ENCODE results near the gene CLMN.
"Not testable (repeated sequence)": the region's sequence is repeated elsewhere in the genome, so short reads cannot be mapped to it uniquely, and the experiment has no call there.

CLMN gene

DNA sequence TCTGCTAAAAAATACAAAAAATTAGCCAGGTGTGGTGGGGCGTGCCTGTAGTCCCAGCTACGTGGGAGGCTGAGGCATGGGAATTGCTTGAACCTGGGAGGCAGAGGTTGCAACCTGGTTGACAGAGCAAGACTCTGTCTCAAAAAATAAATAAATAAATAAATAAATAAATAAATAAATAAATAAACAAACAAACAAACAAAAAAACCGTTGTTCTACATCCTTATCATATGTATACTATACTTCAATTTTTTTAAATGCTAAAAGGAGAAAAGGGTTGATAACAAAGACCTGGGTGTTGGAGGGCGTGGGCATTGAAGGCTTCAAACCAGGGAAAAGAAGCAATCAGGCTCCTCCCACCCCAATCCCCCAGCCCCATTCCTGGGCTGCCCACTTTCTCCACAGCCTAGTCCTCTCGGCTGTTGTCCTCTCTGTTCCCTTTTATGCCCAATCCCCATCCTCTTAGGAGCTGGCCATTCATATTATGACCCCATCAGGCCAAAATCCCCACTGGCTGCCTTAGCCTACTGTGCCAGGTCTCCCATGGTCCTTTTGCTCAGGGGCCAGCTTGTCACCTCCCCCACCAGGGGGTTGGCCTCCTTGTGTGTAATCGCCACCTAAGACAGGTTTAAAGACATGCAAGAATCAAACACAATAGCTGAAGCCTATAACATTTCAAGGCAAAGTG lies 30.2 kb downstream of the CLMN start:
- no peak for DNase-seq (ENCODE audit: low read depth in 2 of 3, low spot score in 2 of 3)

DNA sequence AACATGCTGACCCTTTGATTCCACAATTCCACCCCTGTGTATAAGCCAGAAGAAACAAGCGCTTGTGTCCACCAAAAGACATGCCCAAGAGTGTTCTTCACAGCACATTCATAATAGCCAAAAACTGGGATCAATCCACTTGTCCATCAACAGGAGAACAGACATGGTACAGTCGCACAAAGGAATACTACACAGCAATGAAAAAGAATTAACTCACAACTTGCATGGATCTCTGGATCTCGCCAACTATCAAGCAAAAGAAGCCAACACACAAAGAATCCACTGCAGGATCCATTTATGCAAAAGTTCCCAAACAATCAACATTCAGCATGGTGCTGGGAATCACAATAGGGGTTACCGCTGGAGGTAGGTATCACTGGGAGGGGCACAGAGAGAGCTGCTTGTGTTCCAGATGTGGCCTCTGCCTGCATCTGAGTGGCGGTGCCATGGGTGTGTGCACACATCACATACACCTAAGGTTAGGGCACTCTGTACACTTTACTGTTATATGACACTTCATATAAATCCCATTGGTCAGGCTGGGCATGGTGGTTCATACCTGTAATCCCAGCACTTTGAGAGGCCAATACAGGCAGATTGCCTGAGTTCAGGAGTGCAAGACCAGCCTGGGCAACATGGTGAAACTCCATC lies 30.9 kb downstream of the CLMN start:
- no peak for DNase-seq (ENCODE audit: low read depth in 2 of 3, low spot score in 2 of 3)

DNA sequence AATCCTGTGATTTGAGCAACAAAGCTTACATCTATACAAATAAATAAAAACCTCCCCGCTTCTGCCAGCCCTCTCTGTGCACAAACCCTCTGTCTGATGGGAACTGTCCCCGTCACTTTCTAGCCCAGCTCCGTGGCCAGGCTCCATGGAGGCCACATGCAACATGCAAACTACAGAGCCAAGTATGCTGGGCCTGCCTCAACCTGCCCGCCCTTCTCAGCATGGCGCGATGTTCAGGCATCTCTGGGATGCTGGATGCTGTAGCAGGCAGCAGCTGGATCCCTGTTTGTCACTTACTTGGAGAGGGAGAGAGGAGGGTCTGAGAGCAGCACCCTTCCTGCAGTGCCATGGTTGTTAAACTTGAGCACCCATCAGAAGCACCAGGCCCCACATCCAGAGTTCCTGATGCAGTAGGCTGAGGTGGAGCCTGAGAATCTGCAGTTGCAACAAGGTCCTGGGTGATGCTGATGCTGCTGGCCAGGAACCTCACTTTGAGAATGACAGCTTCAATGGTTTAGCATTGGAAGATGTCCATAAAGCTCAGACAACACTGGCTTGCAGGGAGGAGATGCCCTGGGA lies 32.4 kb downstream of the CLMN start:
- DNase-seq (ENCODE audit: low read depth in 2 of 3, low spot score in 2 of 3), result no peak

DNA sequence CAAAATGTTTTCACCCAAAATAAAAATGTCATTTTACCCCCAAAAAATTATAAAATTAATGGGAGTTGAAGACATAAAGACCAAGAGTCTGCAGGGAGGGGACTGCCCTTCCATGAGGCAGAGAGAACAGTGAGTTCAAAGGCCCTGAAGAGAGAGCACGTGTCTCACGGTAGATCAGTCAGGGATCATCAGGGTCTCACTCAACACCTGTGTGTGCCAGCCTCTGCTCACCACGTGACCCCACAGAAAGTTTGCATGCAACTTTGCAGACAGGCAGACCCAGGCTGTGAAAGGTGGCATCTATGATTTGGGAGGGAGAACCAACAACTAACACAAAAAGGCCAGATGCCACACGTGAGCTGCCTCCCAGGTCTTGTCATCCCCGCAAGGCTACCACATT lies 33.1 kb downstream of the CLMN start:
- DNase-seq (ENCODE audit: low read depth in 2 of 3, low spot score in 2 of 3), result no peak

DNA sequence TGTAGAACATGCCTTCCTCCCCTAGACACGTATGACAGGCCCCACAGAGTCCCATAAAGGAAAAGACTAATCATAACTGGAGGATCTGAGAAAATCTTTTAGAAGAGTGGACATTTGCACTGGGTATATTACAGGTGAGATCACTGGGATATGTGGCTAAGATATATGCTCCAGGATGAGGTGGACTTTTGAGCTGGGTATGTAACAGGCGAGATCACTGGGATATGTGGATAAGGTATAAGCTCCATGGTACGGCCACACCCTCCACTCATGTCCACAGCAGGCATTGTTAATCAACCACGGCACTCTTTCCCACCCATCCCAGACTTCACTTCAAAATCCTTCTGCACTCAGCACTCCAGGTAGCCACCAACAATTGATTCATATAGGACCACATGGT lies 34.1 kb downstream of the CLMN start:
- no peak for DNase-seq (ENCODE audit: low read depth in 2 of 3, low spot score in 2 of 3)

DNA sequence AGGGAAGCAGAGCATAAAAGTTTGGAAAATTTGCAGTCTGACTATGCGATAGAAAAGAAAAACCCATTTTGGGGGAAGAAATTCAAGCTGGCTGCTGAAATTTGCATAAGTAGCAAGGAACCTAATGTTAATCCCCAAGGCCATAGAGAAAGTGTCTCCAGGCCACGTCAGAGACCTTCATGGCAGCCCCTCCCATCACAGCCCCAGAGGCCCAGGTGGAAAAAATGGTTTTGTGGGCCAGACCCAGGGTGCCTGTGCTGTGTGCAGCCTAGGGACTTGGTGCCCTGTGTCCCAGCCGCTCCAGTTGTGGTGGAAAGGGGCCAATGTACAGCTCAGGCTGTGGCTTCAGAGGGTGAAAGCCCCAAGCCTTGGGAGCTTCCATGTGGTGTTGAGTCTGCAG lies 35.9 kb downstream of the CLMN start:
- DNase-seq (ENCODE audit: low read depth in 2 of 3, low spot score in 2 of 3), result not testable (repeated sequence)

DNA sequence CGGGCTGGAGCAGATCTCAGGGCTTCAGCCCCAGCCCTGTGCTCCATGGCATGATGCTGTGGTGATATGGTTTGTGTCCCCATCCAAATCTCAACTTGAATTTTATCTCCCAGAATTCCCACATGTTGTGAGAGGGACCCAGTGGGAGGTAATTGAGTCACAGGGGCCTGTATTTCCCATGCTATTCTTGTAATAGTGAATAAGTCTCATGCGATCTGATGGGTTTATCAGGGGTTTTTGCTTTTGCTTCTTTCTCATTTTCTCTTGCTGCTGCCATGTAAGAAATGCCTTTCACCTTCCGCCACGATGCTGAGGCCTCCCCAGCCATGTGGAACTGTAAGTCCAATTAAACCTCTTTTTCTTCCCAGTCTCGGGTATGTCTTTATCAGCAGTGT lies 36.7 kb downstream of the CLMN start:
- not testable (repeated sequence) for DNase-seq (ENCODE audit: low read depth in 2 of 3, low spot score in 2 of 3)

DNA sequence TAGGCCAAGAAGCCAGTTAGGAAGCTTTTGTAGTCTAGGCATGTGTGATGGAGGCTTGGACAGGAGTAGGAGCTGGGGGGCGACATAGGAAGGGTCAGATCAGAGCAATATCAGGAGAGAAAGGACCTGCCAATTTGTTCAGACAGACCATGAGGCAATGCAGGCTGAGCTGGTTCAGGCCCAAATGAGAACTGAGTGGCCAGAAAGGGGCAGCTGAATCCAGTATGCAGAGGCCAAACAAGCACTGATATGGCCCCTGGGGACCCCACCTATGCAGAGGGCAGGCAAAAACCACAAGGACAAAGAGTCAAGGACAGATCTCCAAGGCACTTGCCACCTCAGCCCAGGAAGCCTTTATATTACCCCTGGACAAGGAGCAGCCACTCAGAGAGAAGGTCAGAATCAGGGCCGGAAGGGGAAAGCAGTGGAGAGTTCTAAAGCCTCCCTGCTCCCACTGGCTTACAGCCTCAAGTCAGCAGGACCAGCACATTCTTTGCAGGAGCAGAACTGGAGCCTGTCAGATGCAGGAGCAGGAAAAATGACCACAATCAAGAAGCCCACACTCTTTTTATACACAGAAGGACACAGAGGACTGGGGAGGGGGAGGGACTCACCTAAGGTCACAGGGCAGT lies 37.2 kb downstream of the CLMN start:
- no peak for DNase-seq (ENCODE audit: low read depth in 2 of 3, low spot score in 2 of 3)

DNA sequence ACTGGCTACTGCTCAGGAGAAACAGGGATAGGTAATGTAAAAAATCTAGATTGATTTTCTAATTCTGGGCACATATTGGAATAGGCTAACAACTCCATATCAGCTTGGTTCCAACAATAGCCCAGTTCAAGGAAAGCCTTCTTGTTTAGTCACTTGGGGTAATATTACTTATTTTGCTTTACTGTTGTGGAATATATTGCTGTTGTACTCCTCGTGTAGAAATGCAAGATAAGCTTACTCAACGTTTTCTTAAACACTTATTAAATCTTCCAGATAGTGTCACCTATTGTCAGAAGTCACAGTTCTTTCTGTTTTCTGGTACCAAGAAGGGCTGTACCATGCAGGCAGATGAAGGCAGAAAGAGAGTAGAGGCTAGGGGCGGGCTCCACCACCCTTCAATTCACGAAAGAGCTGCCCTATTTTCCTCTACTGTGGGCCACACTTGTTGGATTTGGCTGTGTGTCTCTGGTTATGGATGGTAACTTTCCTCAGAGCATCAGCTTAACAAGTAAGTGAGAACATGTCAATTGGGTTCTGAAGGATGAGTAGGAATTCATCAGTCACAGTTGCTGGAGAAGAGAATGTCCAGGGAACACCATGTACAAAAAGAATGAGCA lies 38.0 kb downstream of the CLMN start:
- no peak for DNase-seq (ENCODE audit: low read depth in 2 of 3, low spot score in 2 of 3)

DNA sequence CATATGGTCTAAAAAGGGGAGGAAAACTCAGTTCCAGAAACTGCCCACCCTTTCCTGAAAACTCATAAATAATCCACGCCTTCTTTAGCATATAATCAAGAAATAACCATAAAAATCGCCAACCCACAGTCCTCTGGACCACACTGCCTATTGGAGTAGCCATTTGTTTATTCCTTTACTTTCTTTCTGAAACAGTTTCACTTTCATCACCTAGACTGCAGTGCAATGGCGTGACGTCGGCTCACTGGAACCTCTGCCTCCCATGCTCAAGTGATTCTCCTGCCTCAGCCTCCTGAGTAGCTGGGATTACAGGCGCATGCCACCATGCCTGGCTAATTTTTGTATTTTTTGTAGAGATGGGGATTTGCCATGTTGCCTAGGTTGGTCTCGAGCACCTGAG lies 44.2 kb downstream of the CLMN start:
- DNase-seq (ENCODE audit: low read depth in 2 of 3, low spot score in 2 of 3), result no peak

DNA sequence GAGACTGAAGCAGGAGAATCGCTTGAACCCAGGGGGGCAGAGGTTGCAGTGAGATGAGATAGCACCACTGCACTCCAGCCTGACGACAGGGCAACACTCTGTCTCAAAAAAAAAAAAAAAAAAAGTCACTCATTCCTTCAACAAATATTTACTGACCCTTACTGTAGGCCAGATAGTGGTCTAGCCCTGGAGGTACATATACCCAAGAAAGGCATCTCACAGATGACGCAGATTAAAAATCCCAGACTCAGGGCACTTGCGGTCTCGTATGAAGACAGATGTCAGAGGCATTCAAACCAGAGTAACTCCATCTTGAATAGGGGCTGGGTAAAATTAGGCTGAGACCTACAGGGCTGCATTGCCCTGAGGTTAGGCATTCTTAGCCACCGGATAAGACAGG lies 44.8 kb downstream of the CLMN start:
- DNase-seq (ENCODE audit: low read depth in 2 of 3, low spot score in 2 of 3), result no peak

DNA sequence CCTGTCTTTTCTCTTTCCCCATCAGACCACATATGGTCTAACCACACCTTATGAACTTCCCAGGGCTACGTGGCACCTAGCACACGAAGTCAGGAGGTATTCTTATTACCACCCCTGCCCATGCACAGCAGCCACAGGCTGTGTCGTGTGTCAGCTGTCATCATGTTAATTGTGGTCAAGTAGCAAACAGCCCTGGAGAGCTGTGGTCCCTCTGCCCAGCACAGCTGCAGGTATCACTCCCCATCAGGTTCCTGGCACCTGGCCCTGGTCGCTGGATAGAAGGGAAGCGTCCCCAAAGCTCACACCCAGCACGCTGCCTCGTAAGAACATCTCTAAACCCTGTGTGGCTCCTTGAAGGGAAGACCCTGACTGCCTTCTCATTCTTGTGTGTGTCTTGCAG lies 45.4 kb downstream of the CLMN start:
- DNase-seq (ENCODE audit: low read depth in 2 of 3, low spot score in 2 of 3), result no peak

DNA sequence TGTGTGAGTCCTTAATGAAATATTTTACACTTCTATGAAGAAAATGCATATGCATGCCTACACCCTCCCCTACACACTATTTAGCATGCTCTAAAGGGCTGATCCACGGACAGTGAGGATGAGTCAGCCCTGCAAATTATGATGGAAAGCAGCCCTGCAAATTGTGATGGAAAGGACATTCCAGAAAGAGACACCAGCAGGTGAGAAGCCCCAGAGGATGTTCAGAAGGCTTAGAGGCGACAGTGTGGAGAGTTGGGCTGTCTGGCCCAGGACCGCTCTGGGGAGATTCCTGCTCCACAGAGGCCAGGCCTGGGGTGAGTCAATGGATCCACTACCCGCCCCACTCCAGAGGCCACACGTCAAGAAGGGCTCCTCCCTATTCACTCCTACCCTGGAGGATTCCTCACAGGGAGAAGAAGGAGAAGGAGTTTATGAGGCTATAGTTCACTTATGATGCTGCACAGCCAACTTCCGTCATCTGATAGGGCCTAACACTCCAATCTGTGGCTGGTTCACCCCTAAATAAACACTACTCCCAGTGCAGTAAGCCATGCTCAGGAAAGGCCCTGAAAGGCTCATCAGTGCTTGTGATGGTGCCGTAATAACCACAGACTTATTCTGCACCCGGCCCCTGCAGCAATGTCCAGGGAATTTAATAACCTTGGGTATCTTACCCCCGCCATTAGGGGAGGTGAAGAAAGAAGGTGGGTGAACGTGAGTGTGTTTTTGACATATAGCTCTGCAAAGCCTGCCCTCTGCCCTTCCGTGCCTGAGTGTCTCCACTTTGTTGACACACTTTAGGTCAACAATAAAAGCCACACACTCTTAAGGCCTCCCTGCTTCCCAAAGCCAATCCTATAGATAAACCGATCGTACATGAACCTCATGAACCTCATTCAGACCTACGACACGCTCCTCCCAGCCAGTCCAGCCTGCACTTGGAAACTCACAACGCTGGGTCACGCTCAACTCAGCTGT lies 46.4 kb downstream of the CLMN start:
- no peak for DNase-seq (ENCODE audit: low read depth in 2 of 3, low spot score in 2 of 3)

DNA sequence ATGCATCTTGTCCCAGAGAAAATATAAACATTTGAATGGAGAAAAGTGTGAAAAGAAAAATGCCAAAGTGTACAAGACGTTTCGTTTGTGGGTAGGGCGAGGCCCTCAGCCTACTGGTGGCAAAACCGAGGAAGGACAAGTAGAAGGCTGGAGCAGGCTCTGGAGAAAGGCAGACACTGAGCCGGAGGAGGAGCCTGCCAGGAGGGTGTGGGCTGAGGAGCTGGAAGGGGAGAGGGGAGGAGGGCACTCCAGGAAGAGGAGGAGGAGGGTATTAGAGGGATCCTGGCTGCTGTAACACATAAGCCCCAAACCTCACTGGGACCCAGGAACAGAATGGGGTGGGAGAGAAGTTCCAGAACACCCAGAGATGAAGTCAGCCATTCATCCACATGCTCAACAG lies 47.7 kb downstream of the CLMN start:
- no peak for DNase-seq (ENCODE audit: low read depth in 2 of 3, low spot score in 2 of 3)

DNA sequence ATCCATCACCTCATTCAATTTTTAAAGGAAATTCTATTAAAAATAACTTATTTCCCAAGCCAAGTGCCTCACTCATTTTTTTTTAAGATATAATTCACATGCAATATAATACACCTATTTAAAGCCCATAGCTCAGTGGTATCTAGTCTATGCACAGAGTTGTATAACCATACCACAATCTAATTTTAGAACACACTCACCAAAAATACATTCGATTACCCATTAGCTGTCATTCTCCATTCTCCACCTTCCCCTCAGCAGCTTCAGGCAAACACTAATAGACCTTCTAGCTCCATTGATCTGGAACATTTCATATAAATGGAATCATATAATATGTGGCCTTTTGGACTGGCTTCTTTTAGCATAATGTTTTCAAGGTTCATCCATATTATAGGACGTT lies 49.5 kb downstream of the CLMN start:
- DNase-seq (ENCODE audit: low read depth in 2 of 3, low spot score in 2 of 3), result no peak

DNA sequence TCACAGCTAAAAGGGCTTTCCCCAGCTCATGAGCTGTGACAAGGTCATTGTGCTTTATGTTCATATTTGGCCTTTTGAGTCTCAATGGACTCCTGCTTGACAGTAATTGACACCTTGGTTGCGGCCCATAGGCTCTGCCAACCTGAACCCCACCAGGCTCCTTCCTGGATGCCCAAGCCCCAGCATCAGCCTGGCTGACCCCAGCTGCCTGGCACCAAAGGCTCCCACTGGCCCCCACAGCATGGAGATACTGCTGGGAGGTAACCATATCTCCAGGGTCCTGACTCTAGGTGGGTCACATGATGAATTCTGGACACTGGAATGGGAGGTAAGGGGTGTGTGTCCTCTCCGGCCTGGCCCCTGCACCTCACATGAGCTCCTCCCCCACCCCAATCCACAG lies 50.2 kb downstream of the CLMN start:
- no peak for DNase-seq (ENCODE audit: low read depth in 2 of 3, low spot score in 2 of 3)

DNA sequence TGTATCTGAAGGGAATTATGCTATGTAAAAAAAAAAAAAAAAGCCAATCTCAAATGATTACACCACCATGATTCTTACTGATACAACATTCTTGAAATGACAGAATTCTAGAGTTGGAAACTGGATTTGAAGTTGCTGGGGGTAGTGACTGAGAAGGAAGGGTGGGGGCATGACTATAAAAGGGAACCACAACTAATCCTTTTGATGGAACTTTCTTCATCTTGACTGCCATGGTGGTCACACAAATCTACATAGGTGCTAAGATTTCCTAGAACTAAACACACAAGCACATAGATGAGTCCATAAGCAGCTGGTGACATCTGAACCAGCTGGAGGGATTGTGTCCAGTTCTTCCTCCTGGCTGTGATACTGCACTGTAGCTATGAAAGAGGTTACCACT lies 51.4 kb downstream of the CLMN start:
- DNase-seq (ENCODE audit: low read depth in 2 of 3, low spot score in 2 of 3), result no peak

DNA sequence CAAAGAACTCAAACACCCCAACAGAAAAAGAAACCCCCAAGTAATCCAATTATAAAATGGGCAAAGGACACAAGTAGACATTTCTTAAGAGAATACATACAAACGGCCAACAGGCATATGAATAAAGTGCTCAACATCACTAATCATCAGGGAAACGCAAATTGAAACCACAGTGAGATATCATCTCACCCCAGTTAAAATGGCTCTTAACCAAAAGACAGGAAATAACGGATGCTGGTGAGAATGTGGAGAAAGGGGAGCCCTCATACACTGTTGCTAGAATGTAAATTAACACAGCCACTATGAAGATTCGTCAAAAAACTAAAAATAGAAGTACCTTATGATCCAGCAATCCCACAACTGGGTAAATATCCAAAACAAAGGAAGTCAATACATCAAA lies 52.4 kb downstream of the CLMN start:
- DNase-seq (ENCODE audit: low read depth in 2 of 3, low spot score in 2 of 3), result no peak

DNA sequence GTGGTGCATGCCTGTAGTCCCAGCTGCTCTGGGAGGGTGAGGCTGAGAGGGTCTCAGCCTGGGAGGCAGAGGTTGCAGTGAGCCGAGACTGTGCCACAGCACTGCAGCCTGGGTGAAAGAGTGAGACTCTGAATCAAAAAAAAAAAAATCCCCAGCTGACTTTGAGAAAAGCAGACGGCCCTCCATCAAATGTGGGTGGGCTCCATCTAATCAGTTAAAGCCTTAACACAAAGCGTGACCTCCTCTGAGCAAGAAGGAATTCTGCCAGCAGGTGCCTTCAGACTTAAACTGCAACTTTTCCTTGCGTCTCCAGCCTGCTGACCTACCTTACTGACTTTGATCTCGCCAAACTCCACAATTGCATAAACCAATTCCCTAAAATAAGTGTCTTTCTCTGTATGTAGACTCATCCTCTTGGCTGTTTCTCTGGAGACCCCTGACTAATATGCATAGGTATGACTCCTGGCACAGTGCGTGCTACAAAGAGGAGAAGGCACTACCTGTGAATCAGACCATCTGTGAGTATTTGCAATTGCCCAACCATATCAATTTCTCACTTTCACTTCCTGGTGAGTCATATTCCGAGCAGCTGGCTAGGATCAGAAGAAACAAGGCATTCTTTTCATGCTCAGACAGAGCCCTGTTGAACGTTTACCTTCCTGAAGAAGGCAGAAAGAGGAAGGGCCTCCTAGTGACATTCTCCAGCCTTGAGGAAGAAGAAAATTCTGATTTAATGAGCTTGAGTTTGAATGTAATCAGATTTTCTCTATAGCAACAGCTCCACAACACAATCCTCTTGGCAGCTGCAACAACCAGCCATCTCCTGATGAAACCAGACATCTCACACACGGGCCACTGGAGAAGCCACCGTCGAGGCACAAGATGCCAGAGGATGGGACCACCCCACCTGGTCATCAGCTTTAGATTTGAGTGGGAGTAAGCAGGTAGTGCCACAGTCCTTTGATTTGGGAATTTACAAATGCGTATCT lies 54.3 kb downstream of the CLMN start:
- DNase-seq (ENCODE audit: low read depth in 2 of 3, low spot score in 2 of 3), result no peak
